OCI-LY1 (cell line): ENCODE results near the gene GMEB2.

Experiments
- H2AFZ ChIP-seq: fragments of 200-600 bp; sonication (generic), shearing (Covaris generic); 2 replicates; pipeline ENCODE4 v1.6.0; 2014; ENCODE audit warnings: antibody characterized with exemption, mild to moderate bottlenecking, low read length
- H3F3A ChIP-seq: fragments of 200-600 bp; sonication (generic), shearing (Covaris generic); 2 replicates; pipeline ENCODE4 v1.6.0; 2014; ENCODE audit warnings: mild to moderate bottlenecking, antibody characterized with exemption, low read length, moderate library complexity; ENCODE audit not compliant: insufficient read depth
- H3K27ac ChIP-seq: fragments of 200-600 bp; sonication (generic); 2 replicates; pipeline ENCODE4 v1.5.1; 2014; ENCODE audit warnings: low read length, mixed run types, mild to moderate bottlenecking, low read depth; ENCODE audit not compliant: poor library complexity, severe bottlenecking
- H3K27me3 ChIP-seq: fragments of 200-600 bp; sonication (generic); 2 replicates; pipeline ENCODE4 v1.6.0; 2014; ENCODE audit warnings: antibody characterized with exemption, mild to moderate bottlenecking, low read length, moderate library complexity; ENCODE audit not compliant: insufficient read depth
- H3K36me3 ChIP-seq: fragments of 200-600 bp; sonication (generic); 2 replicates; pipeline ENCODE4 v1.6.1; 2014; ENCODE audit warnings: mild to moderate bottlenecking, antibody characterized with exemption, low read length, moderate library complexity, mixed read lengths; ENCODE audit not compliant: insufficient read depth
- H3K4me1 ChIP-seq: fragments of 200-600 bp; sonication (generic); 2 replicates; pipeline ENCODE4 v1.5.1; 2014; ENCODE audit warnings: mild to moderate bottlenecking, low read length, moderate library complexity; ENCODE audit not compliant: insufficient read depth, severe bottlenecking
- H3K4me2 ChIP-seq: fragments of 200-600 bp; sonication (generic), shearing (Covaris generic); 2 replicates; pipeline ENCODE4 v1.6.1; 2014; ENCODE audit warnings: low read length
- H3K4me3 ChIP-seq: fragments of 200-600 bp; sonication (generic); 2 replicates; pipeline ENCODE4 v1.5.1; 2014; ENCODE audit warnings: low read length, low read depth, mild to moderate bottlenecking, mixed read lengths; ENCODE audit not compliant: poor library complexity, severe bottlenecking
- H3K79me2 ChIP-seq: fragments of 200-600 bp; shearing (Covaris generic); 2 replicates; pipeline ENCODE4 v1.6.1; 2016; ENCODE audit warnings: mixed run types, low read length, mixed read lengths; ENCODE audit not compliant: insufficient read depth
- H3K9ac ChIP-seq: fragments of 200-600 bp; sonication (generic), shearing (Covaris generic); 2 replicates; pipeline ENCODE4 v1.6.1; 2014; ENCODE audit warnings: mild to moderate bottlenecking, low read length, mixed read lengths
- H3K9me2 ChIP-seq: fragments of 200-600 bp; sonication (generic), shearing (Covaris generic); 2 replicates; pipeline ENCODE4 v1.6.1; 2014; ENCODE audit warnings: low read depth, mild to moderate bottlenecking, low read length, mixed read lengths
- H3K9me3 ChIP-seq: fragments of 200-600 bp; shearing (Covaris generic); 2 replicates; pipeline ENCODE4 v1.6.1; 2014; ENCODE audit warnings: low read length, mixed read lengths
- H4K20me1 ChIP-seq: fragments of 200-600 bp; sonication (generic), shearing (Covaris generic); 2 replicates; pipeline ENCODE4 v1.6.0; 2016; ENCODE audit warnings: mild to moderate bottlenecking, low read length; ENCODE audit not compliant: insufficient read depth
- EZH2 ChIP-seq: fragments of 200-600 bp; sonication (generic), shearing (Covaris generic); IDR thresholded peaks from 2 replicates; pipeline ENCODE4 v1.8.0; 2017; ENCODE audit warnings: borderline replicate concordance, mixed run types, mild to moderate bottlenecking, antibody characterized with exemption, low read length, moderate library complexity, mixed read lengths
- TF ChIP-seq, protein P1 (sequence below): fragments of 200-600 bp; sonication (generic), shearing (Covaris generic); IDR thresholded peaks from 2 replicates; pipeline ENCODE4 v1.5.1; 2017; ENCODE audit warnings: mild to moderate bottlenecking, antibody characterized with exemption, low read length, moderate library complexity, mixed read lengths

The GMEB2 gene

DNA sequence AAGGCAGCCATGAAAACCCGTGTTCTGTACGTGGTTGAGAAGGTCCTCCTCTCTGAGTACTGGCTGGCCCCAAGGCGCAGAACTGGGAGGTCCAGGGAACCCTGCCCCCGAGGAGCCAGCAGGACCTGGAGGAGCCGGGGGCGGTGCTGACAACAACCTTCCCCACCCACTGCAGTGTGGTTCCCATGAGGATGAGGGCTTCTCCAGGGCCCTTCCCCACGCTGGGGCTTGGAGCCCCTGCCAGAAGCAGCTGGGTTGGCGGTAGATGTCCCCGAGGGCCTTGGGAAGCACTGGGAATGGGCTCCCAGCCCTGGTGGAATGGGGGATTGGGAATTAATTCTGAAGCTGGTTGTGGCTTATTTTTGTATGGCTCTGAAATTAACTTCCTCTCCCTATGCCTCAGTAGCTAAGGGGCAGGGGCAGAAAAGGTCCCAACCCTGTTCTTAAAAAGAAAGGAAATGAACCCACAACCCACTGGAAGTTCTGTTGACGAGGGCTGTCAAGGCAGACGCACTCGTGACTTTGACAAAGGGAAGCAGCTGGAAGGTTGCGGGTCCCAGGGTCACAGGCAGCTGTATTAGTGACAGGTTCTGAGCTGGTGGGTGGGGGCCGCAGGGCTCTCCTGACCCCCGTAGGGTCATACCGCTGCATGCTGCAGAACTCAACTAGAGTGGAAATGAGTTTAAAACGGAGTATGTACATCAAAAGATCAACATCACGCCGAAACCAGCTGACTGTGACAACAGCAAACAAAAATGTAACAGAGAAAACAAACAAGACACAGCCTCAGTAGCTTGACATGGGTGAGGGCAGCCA is 38.9 kb downstream of the GMEB2 start:
- no peaks in the 10 kb centered on the region for H3F3A ChIP-seq
- H3K9me3 ChIP-seq: no peaks in the 10 kb centered on the region
- H2AFZ ChIP-seq: no peak overlapping the region
- no peaks in the 10 kb centered on the region for H3K79me2 ChIP-seq
- H3K36me3 ChIP-seq: peaks cover 36% of the 10 kb centered on the region
- H3K4me1 ChIP-seq: no peaks in the 10 kb centered on the region
- H3K4me3 ChIP-seq: no peak overlapping the region
- H3K4me2 ChIP-seq: no peak overlapping the region
- H3K9ac ChIP-seq: no peak overlapping the region
- no peaks in the 10 kb centered on the region for H4K20me1 ChIP-seq
- TF ChIP-seq, protein P1, sequence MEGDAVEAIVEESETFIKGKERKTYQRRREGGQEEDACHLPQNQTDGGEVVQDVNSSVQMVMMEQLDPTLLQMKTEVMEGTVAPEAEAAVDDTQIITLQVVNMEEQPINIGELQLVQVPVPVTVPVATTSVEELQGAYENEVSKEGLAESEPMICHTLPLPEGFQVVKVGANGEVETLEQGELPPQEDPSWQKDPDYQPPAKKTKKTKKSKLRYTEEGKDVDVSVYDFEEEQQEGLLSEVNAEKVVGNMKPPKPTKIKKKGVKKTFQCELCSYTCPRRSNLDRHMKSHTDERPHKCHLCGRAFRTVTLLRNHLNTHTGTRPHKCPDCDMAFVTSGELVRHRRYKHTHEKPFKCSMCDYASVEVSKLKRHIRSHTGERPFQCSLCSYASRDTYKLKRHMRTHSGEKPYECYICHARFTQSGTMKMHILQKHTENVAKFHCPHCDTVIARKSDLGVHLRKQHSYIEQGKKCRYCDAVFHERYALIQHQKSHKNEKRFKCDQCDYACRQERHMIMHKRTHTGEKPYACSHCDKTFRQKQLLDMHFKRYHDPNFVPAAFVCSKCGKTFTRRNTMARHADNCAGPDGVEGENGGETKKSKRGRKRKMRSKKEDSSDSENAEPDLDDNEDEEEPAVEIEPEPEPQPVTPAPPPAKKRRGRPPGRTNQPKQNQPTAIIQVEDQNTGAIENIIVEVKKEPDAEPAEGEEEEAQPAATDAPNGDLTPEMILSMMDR: no peak
- no peak for TF ChIP-seq EZH2
- no peaks in the 10 kb centered on the region for H3K9me2 ChIP-seq
- H3K27ac ChIP-seq: no peak overlapping the region
- H3K27me3 ChIP-seq: no peaks in the 10 kb centered on the region

DNA sequence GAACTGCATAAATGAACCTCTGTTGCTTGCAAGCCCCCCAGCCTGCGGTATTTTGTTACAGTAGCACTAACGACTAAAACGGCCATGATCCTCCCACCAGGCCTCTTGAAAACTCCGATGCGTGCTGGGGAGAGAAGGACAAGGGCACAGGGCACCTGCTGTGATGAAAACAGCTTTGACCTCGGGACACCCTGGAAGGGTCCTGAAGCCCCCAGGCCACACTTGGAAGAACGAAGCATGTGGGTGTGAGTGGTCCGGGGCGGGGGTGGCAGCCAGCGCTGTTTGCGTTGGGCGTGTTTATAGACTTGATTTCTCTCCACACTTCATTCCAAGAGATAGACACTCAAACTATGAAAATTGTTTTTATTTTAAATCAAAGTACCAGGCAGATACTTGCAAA is 39.6 kb downstream of the GMEB2 start:
- Histone ChIP-seq H3F3A (no peaks in the 10 kb centered on the region), H3K36me3 (peaks cover 30% of the 10 kb centered on the region), H4K20me1 (no peaks in the 10 kb centered on the region), H3K4me3 (no peak overlapping the region), H3K9me3 (no peaks in the 10 kb centered on the region), H3K9me2 (no peaks in the 10 kb centered on the region), H3K79me2 (no peaks in the 10 kb centered on the region), H3K4me2 (no peak overlapping the region), H3K27me3 (no peaks in the 10 kb centered on the region), H3K9ac (no peak overlapping the region), H3K4me1 (no peaks in the 10 kb centered on the region), H2AFZ (no peak overlapping the region), H3K27ac (no peak overlapping the region)
- TF ChIP-seq EZH2: no peak
- TF ChIP-seq, protein P1: no peak

DNA sequence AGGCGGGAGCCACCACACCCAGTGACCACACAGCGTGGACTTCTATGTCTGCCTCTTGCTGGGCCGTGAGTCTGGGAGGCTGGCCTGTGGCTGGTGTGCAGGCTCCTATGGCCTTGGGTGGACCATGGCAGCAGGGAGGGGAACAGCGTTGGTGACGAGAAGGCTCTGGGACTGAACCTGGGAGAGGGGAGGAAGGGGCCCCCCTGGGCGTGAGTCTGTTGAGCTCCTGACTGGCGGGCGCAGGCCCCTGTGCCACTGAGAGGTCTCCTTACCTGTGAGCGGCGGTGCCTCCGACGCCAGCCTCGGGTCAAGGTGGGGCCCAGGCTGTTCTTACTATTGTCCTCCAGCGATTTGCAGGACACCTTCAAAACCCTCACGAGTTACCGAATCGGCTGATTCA is 40.1 kb downstream of the GMEB2 start:
- Histone ChIP-seq H3K79me2 (no peaks in the 10 kb centered on the region), H3K9ac (no peak overlapping the region), H3K4me1 (no peaks in the 10 kb centered on the region), H3K9me3 (no peaks in the 10 kb centered on the region), H3K36me3 (peaks cover 25% of the 10 kb centered on the region), H4K20me1 (no peaks in the 10 kb centered on the region), H3K27me3 (no peaks in the 10 kb centered on the region), H3K4me3 (no peak overlapping the region), H3K27ac (no peak overlapping the region), H3K9me2 (no peaks in the 10 kb centered on the region), H3K4me2 (no peak overlapping the region), H3F3A (no peaks in the 10 kb centered on the region), H2AFZ (no peak overlapping the region)
- no peak for TF ChIP-seq EZH2
- TF ChIP-seq, protein P1: no peak
